Measurements from ENCODE around the gene ZNF780B.

The ZNF780B gene

DNA sequence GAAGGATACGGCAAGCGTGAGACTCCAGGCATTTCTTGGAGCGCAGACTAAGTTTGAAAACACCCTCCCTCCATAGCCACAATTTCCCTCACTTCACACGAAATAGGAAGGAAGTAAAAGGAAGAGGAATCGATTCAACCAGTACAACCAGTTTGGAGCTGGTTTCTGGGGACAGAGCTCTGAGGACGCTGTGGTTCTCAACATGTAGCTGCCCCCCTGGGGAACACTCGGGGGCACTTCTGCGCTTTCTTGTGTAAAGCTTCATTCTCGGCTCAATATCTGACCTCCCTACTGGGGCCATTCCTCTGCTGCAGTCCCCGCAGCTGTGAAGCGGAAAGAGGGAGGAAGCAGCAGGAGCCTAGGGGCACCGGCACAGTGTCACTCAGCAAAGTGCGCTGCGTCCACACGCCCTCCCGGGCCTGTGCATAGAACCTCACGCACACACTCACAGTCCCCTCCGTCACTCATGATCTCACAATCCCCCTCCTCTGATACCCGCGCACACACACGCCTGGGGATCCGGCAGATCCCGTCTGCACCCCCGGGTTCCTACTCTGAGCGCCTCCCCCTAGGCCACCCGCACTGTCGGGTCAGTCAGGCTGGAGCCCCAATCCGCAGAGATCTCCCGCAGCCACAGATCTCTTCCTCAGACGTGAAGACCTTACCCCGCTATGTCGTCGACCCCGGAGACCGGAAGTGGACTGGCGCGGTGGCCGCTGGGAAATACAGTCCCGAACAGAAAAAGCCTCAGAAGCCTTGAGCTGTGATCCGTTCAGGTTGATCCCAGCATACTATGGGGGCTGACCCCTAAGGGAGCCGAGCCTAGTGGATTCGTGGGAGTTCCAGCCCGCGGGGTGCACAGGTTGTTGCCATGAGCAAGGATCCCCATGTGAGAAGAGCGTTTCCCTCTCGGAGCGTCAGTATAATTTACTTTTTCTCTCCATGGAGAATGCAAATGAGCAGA, 34.5 kb upstream of the ZNF780B start, which contains the start of gene ZNF780A:
TSS of gene ZNF780A (minus strand) at position 703 of the 964 bp plus-strand sequence. CDS start 6,190 bp downstream, outside the sequence.
- H3K4me3 ChIP-seq (ENCODE audit: control insufficient read depth, low read depth, low read length): peak within 1 kb of the TSS; percentile 99
- TF ChIP-seq, protein P1, sequence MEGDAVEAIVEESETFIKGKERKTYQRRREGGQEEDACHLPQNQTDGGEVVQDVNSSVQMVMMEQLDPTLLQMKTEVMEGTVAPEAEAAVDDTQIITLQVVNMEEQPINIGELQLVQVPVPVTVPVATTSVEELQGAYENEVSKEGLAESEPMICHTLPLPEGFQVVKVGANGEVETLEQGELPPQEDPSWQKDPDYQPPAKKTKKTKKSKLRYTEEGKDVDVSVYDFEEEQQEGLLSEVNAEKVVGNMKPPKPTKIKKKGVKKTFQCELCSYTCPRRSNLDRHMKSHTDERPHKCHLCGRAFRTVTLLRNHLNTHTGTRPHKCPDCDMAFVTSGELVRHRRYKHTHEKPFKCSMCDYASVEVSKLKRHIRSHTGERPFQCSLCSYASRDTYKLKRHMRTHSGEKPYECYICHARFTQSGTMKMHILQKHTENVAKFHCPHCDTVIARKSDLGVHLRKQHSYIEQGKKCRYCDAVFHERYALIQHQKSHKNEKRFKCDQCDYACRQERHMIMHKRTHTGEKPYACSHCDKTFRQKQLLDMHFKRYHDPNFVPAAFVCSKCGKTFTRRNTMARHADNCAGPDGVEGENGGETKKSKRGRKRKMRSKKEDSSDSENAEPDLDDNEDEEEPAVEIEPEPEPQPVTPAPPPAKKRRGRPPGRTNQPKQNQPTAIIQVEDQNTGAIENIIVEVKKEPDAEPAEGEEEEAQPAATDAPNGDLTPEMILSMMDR (IDR thresholded peaks at IDR 0.05; ENCODE audit: control insufficient read depth, insufficient read depth, low read depth, low read length, missing control alignments): no peak
- no peak for DNase-seq (ENCODE audit: low read depth)

DNA sequence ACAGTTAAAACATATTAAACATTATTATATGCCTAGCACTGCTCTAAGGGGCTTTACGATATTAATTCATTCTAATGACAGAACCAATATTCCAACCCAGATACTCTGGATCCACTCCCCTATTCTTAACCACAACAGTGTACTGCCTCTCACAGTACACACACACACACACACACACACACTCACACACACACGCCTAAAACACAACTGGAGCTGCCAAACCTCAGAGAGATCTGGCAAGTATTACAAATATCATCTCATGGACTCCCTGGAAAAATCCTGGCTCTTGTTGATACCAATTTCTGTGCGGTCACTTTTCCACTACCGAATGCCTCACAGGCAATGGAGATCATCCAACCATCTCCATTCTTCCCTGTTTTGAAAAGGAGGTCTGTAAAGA, 33.4 kb upstream of the ZNF780B start:
- TF ChIP-seq, protein P1 (IDR thresholded peaks at IDR 0.05; ENCODE audit: control insufficient read depth, insufficient read depth, low read depth, low read length, missing control alignments): no peak
- peak overlapping the region; percentile 99 for H3K4me3 ChIP-seq (ENCODE audit: control insufficient read depth, low read depth, low read length)
- no peak for DNase-seq (ENCODE audit: low read depth)

DNA sequence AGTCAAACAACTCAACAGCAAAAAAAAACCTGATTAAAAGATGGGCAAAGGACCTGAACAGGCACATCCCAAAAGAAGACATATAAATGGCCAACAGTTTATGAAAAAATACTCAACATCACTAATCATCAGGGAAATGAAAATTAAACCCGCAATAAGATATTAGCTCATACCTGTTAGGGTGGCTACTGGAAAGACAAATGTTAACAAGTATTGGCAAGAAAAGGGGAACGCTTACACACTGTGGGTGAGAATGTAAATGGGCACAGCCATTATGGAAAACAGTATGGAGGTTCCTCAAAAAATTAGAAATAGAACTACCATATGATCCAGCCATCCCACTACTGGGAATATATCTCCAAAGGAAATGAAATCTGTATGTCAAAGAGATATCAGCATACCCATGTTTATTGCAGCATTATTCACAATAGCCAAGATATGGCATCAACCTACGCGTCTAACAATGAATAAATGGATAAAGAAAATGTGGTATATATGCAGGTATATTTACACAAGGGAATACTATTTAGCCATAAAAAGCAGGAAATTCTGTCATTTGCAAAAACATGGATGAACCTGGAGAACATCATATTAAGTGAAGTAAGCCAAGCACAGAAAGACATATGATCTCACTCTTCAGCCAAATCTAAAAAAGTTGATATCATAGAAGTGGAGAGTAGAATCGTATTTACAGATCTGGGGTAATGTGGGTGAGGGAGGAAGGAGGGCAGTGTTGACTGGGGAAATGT, 32.4 kb upstream of the ZNF780B start:
- H3K4me3 ChIP-seq (ENCODE audit: control insufficient read depth, low read depth, low read length): no peak overlapping the region
- no peak for DNase-seq (ENCODE audit: low read depth)
- TF ChIP-seq, protein P1 (IDR thresholded peaks at IDR 0.05; ENCODE audit: control insufficient read depth, insufficient read depth, low read depth, low read length, missing control alignments): no peak

DNA sequence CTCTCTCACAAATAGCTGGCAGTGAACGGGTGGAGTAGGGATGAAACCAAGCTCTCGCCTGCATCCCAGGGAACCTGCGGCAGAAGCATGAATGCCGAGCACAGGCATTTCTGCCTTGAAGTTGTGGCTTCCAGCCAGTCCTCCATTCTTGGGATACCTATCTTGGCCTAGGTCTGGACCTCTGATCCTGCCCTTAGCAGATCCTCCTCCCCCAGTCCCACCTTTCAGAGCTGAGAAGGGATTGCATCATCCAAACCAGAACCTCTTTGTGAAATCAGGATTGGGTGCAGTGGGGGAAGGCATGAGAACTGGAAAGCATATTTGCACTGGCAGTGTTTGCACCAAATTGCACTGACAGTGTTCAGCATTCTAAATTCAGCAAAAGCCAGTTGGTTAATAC, 28.9 kb upstream of the ZNF780B start:
- TF ChIP-seq, protein P1 (IDR thresholded peaks at IDR 0.05; ENCODE audit: control insufficient read depth, insufficient read depth, low read depth, low read length, missing control alignments): no peak
- DNase-seq (ENCODE audit: low read depth): no peak
- H3K4me3 ChIP-seq (ENCODE audit: control insufficient read depth, low read depth, low read length): no peak overlapping the region

DNA sequence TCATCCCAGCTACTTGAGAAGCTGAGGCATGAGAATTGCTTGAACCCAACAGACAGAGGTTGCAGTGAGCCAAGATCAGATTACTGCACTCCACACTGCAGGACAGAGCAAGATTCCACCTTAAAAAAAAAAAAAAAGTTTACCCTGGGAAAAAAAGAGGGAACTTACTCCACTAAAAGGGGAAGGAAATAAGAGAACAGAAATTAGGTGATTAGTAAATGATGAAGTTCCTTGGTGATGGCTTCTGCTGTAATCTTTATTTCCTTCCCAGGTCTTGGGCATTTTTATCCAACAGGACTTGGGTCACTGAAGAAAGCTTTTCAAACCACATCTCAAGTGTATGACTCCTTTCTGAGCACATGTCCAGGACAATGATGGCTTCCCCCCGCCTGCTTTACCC, 25.4 kb upstream of the ZNF780B start:
- TF ChIP-seq, protein P1 (IDR thresholded peaks at IDR 0.05; ENCODE audit: control insufficient read depth, insufficient read depth, low read depth, low read length, missing control alignments): no peak
- no peak for DNase-seq (ENCODE audit: low read depth)
- H3K4me3 ChIP-seq (ENCODE audit: control insufficient read depth, low read depth, low read length): no peak overlapping the region

DNA sequence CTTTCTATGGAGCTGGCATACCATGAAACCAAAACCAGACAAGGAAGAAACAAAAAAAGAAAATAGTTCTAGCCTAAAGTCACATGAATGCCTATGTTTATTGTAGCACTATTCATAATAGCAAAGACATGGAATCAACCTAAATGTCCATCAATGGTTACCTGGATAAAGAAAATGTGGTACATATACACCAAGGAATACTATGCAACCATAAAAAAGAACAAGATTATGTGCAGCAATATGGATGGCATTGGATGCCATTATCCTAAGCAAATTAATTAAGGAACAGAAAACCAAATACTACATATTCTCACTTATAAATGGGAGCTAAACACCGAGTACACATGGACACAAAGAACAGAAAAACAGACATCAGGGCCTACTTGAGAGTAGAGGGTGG, 24.3 kb upstream of the ZNF780B start:
- H3K4me3 ChIP-seq (ENCODE audit: control insufficient read depth, low read depth, low read length): no peak overlapping the region
- TF ChIP-seq, protein P1 (IDR thresholded peaks at IDR 0.05; ENCODE audit: control insufficient read depth, insufficient read depth, low read depth, low read length, missing control alignments): no peak
- DNase-seq (ENCODE audit: low read depth): no peak

All from AG09309 (cell line).